GM19452 (cell line): Measurements from ENCODE around the gene ING5.
"Not testable (repeated sequence)": the region's sequence is repeated elsewhere in the genome, so short reads cannot be mapped to it uniquely, and the experiment has no call there.

Source experiments
- ATAC-seq: cut with Tn5 transposase; IDR thresholded peaks from one replicate; pipeline ENCODE4 v1.9.1; 2021; ENCODE audit not compliant: unreplicated experiment

The ING5 gene

GRCh38 chr2:241736111-241736510 lies 34.3 kb downstream of the ING5 start:
- no peak for ATAC-seq

DNA sequence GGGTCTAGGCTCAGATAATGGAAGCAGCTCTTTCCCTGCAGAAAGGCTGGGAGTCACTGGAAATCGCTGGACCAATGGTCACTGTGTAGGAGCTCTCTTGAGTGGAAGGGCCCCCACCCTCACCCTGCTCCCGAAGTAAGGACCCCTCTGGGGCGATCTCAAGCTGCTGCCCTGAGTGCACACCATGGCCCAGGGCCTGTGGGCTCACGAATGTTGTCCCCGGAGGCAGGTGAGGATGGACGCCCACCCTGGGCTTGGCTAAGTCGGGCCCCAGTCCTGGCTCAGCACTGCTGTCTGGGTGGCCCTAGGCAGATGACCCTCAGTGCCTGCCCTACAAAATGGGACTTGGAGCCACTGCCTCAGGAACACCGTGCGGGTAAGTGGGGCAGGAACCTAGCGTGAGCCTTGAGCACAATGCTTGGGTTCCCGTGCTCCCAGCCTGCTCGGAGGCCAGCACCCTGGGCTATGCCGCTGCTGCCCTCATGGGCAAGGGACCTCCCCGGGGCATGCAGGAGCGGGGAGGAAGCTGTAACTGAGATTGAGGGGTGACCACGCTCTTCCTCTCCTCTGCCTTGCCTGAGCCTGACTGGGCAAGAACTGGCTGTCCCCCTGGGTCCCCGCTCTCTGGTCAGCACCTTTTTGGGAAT lies 36.3 kb downstream of the ING5 start:
- ATAC-seq = no peak

- no peak for ATAC-seq
Measured at GRCh38 chr2:241739177-241739576, 37.3 kb downstream of the ING5 start.

GRCh38 chr2:241739651-241740050 lies 37.8 kb downstream of the ING5 start:
- ATAC-seq = no peak

GRCh38 chr2:241741016-241741415 lies 39.2 kb downstream of the ING5 start:
- no peak for ATAC-seq

GRCh38 chr2:241742320-241742939 lies 40.6 kb downstream of the ING5 start:
- ATAC-seq = no peak

- not testable (repeated sequence) for ATAC-seq
Measured at GRCh38 chr2:241743008-241743407, 41.2 kb downstream of the ING5 start.

DNA sequence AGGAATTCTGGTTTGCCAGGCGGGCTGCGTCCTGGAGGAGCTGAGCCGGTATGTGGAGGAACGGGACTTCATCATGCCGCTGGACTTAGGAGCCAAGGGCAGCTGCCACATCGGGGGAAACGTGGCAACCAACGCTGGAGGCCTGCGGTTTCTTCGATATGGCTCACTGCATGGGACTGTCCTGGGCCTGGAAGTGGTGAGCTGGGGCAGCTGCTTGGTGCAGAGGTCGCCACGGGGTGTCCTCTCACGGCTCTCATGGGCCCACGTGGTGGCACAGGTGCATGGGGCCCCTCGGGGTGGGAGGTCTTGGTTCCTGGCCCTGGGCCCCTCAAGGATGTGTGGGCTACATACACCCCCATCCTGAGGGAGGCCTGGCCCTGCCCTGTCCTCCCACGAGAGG lies 41.8 kb downstream of the ING5 start:
- no peak for ATAC-seq

DNA sequence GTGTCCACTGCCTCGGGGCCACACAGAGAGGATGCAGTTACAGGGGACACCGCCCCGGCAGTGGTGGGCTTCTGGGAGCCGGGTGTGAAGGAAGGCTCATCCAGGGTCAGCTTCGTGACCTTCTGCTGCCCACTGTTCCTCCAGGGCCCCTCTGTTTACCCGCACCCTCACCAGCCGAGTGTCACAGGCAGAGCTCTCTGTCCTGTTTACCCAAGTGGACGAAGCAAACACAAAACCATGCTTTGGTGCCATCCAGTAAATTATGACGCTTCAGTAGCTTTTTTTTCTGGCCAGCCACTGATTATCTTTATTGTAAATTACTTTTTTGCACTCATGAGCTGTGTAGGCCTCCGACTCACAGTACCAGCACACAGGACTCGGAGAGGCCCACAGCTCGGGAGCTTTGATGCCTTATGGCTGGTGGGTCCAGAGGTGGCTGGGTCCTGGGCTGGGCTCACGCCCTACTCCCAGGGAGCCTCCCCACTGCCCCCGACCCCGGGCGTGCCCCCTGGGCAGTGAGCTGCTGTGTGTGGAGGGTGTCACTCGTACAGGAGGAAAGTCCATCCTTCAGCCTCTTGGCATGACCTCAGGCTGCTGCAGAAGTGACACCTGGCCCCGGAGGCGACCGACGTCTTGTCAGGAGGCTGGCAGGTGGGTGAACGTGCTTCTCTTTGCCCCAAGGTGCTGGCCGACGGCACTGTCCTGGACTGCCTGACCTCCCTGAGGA lies 42.4 kb downstream of the ING5 start:
- ATAC-seq = no peak

GRCh38 chr2:241745276-241745675 lies 43.4 kb downstream of the ING5 start:
- ATAC-seq = no peak

DNA sequence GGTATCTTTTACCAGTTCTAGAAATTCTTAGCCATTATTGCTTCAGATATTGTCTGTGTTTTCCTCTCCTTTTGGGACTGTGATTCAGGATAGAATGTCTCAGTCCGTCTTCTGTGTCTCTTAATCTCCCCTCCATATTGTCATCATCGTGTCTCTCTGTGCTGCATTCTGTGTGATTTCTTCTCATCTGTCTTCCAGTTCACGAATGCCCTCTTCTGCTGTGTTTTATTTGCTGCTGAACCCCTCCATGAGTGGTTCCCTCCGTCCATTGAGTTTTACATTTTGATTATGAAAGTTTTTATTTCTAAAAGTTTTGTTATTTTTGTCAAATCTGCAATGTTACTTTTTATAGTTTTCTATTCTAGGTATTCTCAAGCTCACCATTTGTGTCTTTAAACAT lies 44.2 kb downstream of the ING5 start:
- ATAC-seq = no peak

GRCh38 chr2:241748468-241749256 lies 46.8 kb downstream of the ING5 start:
- ATAC-seq = no peak

GRCh38 chr2:241750076-241750840 lies 48.4 kb downstream of the ING5 start:
- no peak for ATAC-seq

DNA sequence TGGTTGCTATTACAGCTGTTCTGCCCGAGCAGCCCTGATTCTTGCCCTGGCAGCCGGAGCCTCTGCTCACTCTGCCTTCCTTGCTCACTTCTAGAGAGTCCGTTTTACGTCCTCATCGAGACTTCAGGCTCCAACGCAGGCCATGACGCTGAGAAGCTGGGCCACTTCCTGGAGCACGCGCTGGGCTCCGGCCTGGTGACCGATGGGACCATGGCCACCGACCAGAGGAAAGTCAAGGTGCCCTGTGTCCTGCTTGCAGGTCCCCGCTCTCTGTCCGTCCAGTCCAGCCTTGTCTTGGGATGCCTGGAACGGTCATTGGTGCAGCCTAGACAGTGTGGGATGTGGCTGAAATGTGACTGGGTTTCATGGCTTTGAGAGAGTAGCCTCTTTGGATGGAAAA lies 49.3 kb downstream of the ING5 start:
- no peak for ATAC-seq

DNA sequence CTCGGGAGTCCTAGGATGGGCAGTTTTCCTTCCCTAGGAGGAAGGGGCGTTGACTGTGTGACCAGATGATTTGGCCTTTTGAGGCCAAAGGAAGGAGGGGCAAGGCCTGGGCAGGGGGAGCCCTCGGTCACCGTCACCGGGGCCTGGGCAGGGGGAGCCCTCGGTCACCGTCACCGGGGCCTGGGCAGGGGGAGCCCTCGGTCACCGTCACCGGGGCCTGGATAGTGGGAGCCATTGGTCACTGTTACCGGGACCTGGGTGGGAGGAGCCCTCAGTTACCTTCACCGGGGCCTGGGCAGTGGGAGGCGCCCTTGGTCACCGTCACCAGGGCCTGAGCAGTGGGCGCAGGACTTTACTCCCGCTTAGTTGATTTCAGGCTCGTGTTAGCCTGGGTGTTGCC lies 49.9 kb downstream of the ING5 start:
- ATAC-seq = no peak

DNA sequence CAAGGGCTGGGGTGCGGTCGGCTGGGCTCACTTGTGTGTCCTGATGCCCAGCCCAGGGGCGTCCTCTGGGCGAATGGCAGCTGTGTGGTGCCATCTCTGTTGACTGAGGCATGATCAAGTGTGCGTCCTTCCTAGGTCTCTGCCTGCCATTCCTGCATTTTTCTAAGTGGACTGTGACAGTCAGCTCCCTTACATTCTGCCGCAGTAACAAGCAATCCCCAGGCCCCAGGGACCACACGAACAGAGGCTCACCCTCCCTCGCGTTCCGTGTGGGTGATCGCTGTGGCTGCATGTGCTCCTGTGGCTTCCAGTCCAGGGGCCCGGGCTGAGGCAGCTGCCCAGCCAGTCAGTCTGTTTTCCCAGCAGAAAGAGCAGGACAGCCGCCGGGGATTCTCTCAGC lies 50.4 kb downstream of the ING5 start:
- no peak for ATAC-seq

DNA sequence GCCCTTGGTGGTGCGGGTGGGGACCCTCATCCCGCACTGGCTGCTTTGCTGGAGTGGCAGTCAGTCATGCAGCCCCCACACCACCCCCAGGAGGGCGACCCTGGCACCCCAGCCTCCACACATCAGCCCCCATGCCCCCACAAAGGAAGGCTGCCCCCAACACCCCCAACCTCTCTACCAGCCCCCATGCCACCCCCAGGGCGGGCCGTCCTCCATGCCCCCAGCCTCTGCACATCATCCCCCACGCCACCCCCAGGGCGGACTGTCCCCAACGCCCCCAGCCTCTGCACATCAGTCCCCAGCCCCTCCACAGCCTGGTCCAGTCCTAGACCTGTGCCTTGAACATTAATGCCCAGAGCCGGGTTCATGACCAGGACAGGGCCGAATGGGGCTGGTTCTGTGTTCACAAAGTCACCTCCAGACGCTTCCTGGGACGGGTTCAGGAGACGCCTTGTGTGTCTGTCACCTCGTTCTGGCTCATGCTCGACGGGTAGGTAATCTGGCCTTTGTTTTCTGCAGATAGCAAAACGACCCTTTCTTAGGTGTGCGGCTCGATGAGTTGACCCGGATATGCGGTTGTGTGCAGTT lies 50.9 kb downstream of the ING5 start:
- no peak for ATAC-seq

DNA sequence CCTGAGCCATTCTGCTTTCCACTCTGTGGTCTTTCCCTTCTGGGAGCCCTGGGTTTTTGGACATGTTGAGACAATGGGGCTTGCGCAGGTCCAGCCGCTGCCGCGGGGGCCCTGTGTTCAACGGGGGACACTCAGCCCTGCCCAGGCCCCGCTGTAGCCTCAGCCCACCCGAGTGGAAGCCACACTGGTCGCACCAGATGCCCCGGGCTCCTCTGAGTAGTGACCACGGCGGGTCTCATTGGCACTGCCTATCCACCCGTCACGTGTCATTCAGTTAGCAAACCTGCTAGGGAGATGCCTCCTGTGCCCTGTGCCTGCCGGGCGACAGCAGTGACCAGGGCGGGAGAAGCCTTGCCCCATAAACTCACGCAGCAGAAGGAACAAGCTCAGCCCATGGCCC lies 51.7 kb downstream of the ING5 start:
- ATAC-seq = no peak

GRCh38 chr2:241754042-241754441 lies 52.2 kb downstream of the ING5 start:
- no peak for ATAC-seq

- no peak for ATAC-seq
Measured at GRCh38 chr2:241755166-241755565, 53.3 kb downstream of the ING5 start.
